OCI-M2 (cell line): ENCODE measurements around the gene CCDC91.

Experiments
- DNase-seq: peaks from one replicate; lab custom pipeline; 2025; ENCODE audit not compliant: unreplicated experiment; lab: John Stamatoyannopoulos, UW

CCDC91 gene, protein sequence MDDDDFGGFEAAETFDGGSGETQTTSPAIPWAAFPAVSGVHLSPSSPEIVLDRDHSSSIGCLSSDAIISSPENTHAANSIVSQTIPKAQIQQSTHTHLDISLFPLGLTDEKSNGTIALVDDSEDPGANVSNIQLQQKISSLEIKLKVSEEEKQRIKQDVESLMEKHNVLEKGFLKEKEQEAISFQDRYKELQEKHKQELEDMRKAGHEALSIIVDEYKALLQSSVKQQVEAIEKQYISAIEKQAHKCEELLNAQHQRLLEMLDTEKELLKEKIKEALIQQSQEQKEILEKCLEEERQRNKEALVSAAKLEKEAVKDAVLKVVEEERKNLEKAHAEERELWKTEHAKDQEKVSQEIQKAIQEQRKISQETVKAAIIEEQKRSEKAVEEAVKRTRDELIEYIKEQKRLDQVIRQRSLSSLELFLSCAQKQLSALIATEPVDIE

DNA sequence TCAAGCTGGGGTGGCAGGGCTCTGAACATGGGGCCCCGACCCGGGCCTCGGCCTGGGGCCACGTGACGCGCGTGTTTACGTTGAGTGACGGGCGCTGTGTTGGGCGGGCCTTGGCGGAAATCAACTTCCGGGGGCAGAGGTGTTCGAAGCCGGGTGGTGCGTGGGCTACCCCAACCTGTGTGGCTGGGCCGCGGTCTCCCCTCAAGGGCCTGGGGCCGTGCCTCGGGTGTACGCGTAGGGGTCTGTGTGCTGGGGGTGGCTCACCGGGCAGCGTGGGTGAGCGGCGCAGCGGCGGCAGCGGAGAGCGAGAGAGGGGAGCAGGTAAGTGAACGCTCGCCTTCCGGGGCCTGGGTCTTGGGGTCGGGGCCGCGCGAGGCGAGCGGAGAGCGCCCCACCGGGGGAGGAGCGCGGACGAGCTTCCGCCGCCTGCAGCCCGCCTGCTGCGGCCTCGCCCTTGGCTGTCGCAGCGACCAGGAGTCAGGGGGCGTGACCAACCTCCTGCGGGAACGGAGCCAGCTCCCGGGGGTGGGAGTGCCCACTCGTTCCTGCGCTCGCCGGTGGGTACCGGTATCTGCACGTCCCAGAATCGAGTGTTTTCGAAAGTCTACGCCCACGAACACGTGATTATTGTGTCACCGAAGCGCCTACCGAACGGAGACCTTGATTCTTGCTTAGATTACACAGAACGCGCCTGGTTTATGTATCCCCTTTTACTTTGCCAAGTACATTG, at the start of gene CCDC91:
CCDC91 (plus strand) TSS at position 136 of the 730 bp plus-strand sequence. CDS start 66,760 bp downstream, outside the sequence.
- no peak for DNase-seq

DNA sequence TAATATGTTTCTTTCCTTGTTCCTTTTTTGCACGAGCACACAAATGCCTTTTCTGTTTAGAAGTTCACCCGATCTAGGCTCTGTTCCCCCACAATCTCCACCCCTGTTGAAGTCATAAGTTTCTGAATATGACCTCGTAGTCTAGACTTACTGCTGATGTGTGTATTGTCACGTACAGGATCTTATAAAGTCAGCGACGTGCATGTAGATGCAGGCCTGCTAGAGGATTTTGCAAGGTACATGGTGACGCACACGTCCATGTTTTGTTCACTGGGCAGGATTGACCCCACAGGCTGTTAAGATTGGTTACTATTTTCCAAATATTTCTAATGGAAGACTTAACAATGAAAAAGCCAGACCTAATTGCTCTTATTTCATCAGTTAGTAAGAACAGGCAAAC, 46.2 kb upstream of the CCDC91 start:
- DNase-seq, result no peak

DNA sequence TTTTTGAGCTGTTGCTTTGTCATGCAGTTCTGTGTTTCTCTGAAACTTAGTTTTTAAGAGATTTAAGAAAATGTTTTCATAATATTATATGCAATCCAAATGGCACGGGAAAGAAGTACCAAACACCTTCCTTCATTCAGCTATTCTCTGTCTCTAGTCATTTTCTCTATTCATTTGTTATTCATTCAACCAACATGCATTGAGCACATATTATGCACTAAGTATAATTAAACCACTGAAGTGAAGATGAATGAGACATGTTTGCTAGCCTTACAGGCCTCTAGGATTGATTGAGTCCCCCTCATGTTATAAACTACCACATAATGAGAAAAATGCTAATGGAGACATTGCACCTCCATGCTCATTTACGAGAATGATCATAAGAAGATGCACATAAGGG, 45.7 kb upstream of the CCDC91 start:
- no peak for DNase-seq

DNA sequence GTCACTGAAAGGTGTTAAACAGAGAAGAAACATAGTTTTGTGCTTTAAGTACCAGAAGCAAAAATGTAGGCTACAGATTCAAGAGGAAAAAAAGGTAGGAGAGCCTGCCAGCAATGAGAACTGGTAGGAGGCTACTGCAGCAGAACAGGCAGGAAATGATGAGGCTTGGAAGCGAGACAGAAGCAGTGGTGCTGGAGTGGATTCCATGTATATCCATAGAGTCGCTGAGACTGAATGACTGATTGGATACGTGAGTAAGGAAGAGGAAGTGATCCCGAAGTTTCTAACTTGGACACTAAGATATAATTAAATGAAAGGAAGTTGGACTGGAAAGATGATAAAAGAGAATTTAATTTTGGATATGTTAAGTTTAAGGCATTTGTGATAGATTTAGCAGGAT, 45.0 kb upstream of the CCDC91 start:
- no peak for DNase-seq

DNA sequence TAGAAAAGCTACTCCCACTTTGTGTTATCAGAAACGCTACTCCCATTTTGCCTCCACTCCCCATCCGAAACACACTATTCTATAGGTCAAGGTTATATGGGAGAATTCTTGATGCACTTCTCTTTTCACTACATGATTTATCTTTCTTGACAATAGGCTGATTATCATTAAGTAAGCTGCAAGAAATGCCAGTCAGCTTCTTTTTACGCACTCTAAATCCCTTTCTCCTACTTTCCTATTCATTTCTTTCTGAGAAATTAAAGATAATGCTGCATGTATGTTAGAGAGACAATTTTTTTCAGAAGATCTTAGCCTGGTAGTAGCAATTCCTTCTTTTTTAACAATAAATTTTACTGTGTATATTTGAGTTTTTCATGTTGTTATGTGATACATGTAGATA, 41.0 kb upstream of the CCDC91 start:
- DNase-seq, result no peak

DNA sequence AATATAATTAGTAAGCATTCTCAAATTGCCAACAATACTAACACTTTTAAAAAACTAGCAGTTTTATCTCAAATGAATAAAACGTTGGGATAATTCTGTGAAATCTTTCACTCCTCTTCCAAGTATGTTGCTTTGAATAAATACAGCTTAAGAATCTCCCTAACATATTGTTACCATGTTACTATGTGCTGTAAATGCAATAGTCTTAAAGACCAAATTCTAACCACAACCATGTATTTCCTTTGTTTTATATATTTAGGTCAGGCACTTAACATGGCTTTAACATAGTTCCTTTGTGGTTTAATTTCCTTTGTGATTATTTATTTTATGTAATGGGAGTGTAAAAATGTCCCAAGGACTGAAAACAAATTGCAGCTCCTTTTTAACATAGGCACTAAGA, 33.9 kb upstream of the CCDC91 start:
- DNase-seq, result no peak

DNA sequence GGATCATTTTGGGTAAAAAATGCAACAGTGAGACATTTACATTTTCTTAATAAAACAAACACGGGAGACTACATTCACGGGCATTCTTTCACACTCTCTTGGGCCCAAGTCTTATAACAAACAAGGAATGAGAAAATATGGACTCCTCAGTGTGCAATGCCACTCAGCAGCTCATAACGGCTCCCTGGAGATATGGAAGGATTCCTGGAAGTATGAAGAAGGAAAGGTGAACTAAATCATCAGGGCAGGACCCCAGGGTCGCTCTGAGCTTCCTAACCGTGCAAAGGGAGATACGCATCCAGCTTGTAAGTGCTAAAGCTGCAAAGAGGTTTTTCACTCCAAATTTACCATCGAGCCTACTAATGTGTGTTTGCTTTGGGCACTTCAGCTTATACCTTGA, 33.5 kb upstream of the CCDC91 start:
- no peak for DNase-seq

DNA sequence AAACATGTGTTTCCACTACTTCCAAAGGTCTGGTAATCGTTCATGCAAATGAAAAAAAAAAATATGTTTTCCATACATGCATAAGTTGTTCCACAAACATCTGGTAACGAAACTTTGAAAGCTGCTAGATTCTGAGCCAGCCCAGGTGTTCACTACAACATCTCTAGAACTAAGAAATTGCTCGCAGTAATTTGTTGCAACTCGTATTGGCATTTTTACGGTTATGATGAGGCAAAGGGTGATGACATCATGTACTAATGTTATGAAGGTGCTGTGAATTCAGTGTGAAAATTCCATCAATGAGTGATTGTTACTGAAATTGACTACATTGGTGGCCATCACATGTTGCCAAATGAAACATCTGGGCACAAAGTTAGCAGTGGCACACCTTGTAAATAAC, 31.9 kb upstream of the CCDC91 start:
- DNase-seq, result no peak

DNA sequence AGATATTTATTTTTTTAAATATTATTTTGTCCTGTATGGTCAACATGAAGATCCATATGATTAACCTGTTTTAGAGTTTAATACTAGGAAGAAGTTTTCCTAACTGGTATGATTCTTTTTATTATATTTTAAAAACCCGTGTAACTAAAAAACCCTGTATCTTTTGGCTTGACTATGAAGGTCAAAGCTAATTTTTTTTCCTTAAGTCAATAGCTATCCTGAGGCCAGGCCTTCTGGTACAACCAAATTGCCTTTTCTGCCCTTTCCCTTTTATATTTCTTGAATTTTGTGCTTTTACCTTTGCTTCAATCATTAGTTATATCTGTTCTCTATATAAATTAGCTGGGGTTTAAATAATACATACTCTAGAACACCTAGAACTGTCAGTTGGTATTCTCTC, 30.6 kb upstream of the CCDC91 start:
- no peak for DNase-seq

DNA sequence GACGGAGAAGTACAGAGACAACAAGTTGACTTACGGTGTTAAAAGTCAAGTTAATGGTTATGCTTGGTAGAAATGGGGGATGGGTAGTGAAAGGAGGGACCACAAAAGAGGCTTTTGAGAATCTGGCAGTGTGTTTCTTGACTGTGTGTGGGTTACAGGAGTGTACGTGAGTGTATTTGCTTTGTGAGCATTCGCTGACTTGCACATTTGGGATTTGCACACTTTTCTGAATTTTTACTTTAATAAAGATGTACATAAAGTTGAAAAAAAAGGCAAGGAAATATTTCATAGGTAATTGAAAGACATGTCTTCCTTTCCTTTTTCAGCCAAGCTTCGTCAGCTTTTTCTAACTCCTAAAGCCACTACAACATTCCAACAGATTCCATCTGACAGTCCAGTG, 28.6 kb upstream of the CCDC91 start:
- no peak for DNase-seq

DNA sequence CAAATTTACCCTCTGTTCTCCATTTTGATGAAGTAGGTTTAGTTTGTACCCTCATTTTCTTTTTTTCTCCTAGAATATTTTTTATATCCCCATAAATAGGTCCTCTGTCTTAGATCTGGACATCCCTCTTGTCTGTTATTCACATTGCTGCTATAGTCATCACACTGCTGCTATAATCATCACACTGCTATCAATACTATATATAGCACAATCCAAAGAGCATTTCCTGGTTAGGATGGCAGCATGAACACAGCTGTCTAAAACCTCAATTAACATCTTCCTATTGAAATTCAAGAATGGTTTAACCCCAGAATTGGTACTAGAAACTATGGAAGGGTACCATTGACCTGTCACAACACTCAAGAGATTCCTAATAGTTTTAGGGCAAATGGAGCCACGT, 27.6 kb upstream of the CCDC91 start:
- no peak for DNase-seq

DNA sequence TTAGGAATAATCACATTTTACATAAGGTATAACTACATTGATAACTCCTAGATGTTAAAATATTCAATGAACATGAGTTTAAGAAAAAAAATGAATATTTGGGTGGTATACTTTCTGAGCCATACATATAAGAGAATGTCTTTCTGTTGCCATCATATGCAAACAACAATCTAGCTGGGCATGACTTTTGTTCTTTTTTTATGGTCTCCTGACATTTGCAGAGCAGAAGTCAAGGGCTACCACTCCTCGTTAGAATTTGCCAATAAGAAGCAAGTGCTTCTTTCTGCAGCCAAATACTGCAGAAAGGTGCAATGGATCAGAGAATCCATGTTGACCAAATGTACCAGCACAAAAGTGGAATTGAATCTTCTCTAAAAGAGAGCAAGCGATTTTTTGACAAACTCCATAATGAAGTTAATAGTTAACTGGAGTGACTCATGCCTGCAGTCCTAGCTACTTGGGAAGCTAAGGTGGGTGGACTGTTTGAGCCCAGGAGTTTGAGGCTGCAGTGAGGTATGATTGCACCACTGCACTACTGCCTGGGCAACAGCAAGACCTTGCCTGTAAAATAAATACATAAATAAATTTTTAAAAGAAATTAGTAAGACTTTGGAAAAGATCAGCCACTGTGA, 25.5 kb upstream of the CCDC91 start:
- no peak for DNase-seq

DNA sequence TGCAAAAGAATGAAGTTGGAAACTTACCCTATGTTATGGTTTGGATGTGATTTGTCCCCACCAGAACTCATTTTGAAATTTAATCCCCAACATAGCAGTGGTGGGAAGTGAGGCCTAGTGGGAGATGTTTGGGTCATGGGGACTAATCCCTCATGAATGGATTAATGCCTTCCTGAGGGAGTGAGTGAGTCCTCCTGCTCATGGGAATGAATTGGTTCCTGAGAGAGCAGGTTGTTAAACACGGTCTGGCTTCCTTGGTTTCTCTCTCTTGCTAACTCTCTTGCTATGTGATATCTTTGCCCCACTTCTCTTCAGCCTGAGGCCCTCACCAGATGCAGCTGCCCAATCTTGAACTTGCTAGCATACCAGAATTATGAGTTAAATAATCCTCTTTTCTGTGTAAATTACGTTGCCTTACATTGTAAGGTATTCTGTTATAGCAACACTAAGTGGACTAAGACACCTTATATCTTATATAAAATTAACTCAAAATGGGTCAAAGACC, 22.2 kb upstream of the CCDC91 start:
- no peak for DNase-seq

DNA sequence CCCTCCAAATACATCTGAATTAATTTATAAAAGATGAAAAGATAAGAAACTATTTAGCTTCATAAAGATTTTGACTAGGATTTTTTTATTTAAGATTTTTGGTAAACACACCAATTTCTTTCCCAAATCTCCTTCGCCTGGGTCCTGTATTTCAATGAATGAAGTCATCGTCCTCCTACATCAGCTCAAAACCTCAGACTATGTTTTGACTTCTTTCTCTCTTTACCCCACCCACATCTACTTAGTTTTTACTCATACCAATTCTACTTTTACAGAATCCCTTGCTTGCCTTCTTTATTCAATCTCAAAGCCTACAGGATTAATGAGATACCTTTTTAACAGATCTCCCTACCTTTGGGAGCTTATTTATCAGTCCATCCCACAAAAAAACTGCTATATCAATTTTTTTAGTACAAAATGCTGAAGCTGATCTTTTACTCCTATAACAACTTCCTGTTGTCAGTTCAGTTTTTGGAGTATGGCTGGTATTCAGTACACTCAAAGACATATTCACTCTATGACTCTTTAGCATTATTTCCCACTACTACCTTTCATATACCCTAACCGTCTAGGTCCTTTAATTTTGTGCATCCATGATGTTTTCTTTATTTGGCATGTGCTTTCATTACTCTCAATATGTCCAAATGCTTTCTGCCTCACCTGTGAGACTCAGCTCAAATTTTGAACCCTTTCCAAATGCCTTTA, 18.7 kb upstream of the CCDC91 start:
- DNase-seq, result no peak

DNA sequence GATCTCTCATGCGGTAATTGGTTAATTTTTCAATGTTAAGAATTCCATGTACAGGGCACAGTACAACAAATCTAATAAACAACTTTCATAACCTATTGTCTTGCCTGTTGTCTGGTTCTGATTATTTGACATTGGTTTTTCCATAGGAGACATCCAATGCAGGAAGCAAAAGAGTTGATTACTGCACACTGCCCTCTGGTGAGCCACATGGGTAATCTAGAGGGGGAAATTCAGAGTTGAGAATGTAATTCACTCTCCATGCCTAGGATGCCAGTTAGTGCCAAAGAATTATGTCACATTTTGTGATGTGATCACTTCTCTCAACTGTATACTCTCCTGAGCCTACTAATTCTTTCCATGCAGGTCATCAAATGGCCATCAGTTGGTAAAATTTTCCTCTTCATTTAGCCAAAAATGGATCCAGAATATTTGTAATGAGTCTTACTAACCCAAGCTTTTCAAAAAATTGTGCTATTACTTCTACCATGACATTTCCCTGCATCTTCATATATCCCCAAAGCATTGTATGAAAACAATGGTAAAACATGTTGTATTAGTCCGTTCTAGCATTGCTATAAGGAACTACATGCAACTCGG, 17.7 kb upstream of the CCDC91 start:
- DNase-seq, result no peak

DNA sequence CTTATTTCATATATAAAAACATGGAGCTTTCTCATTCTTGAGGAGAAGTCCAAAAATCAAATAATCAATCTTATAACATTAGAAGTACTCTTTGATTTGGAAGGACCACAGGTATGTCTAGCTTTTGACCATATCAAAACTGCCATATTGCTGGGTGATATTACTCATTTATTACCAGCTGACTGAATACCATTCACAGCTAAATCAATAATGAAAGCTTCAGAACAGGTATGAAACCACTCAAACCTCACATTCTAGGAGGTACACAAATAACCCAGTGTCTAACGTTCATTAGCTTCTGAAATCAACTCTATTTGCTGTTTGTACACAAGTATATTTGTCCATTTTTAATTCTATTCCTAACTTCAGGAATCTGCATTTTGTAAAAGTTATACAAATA, 16.8 kb upstream of the CCDC91 start:
- DNase-seq, result no peak

DNA sequence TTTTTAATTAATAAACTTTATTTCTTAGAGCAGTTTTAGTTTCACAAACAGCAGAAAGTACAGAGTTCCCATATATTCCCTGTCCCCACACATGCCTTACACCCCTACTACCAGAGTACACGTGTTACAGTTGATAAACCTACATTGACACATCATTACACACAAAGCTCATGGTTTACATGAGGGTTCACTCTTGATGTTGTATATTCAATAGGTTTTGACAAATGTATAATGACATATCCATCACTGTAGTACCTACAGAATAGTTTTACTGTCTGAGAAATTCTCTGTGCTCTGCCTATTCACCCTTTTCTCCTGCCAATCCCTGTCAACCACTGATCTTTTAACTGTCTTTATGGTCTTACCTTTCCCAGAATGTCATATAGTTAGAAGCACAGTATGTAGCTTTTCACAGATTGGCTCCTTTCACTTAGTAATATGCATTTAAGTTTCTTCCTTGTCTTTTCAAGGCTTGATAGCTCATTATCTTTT, 15.1 kb upstream of the CCDC91 start:
- no peak for DNase-seq

DNA sequence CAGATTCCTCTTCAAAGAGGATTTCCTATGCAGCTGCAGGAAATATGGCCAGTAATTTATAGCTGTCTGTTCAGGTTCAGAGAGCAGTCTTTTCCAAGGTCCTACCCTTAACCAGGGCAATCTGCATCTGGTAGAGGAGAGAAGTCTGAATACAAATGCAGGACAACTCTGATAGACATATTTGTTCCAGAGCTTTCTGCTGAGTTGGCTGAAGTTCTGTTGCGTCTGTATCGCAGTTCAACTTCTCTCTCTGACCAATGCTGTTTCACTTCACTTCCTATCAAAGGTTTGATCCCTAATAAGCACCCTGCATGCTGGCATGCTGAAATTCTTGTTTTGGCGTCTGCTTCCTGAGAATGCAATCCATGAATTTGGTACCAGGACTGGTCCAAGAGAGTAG, 14.0 kb upstream of the CCDC91 start:
- no peak for DNase-seq

DNA sequence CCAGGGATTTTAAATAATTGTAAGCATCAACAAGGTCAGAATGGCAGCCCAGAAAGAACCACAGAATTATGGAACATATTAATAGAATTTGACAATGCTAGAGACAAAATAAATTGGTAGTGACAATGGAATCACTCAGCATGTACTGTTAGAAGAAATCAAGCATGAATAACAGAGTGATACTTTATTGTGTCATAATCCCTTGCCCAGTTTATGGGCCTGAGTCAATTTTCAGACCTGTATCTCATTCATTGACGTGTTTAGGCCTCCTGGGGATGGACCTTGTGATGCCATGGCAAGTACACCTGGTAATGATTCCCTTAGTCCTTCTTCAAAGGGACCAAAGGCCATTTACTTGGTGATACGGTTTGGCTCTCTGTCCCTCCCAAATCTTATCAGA, 12.8 kb upstream of the CCDC91 start:
- DNase-seq, result no peak

DNA sequence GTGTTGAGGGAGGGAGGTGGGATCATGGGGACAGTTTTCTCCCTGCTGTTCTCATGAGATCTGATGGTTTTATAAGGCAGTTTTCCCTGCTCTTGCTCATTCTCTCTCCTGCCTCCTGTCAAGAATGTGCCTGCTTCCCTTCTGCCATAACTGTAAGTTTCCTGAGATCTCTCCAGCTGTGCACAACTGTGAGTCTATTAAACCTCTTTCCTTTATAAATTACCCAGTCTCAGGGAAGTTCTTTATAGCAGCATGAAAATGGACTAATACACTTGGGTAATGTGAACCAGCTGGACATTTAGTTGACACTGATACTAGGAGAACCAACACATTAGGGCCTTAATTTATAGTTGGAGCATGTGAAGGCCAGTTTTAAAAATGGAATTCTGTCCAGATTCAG, 12.4 kb upstream of the CCDC91 start:
- no peak for DNase-seq

DNA sequence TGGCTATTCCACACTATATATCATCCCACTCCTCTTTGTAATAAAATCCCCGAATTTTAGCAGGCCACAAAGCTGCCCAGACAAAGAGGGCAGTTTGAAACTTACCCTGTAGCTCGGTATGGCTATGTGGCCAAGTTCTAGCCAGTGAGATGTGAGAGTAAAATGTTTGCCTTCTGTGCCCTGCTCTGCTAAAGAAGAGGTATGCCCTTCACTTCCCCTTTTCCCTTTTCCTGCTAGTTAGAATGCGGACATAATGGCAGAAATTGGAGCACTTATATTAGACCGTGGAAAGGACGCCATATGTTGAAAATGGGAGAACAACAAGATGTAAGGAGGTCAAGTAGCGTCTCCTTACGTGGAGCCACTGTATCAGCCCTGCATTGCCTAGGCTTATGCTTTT, 11.5 kb upstream of the CCDC91 start:
- DNase-seq, result no peak
